ENCODE results near the gene LINC01488. TPM values are rescaled to one million over a fixed set of nuclear protein-coding genes. Genes with fewer than 3 reads are reported as not detected.
A peak's percentile ranks its signal among the peaks of the same experiment; 100 is the strongest.

The LINC01488 gene
- total and polyA plus RNA-seq, 2 donors (not counting 1 experiment from before 2014, with no cell fraction given) = not detected

DNA sequence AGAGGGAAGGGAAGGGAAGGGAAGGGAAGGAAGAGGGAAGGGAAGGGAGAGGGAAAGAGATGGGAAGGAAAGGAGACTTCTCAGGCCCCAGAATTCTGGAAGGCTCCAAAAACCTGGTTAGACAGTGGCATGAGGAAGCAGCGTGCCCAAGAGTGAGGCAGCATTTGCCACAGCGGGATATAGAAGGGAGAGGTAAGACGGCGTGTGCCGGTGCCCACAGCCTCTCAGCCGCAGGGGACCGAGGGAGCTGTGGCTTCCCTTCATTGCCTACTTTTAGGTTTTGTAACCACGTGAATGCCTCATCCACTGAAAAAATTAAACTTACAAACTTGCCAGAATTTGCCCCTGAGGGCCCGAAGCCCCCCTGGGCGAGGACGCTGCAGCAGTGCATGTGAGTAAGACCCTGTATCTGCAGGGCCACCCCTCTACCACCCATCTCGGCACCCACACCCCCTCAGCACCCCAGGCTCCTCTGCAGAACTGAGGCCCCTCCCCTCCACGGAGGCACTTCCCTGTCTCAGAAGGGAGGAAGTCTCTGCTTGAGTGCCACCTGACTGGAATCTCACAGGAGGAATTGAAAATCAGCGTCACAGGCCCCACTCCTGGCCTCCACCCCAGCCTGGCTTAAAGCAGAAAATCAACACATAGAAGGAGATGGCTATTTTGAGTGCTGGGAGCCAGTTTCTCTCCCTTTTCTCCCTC lies 58.1 kb downstream of the LINC01488 start:
- POLR2A ChIA-PET = interaction anchor here (0.6 kb wide), 1 partner anchor 103 kb away, joined by 6 read pairs; no protein-coding TSS in a partner anchor
- no peak overlapping the region for H3K9ac ChIP-seq (ENCODE audit: low read length)
- ATAC-seq (ENCODE audit: low read depth) = no peak

More for the DNA sequence above, 58.1 kb downstream of the LINC01488 start:
- no peak overlapping the region for H3K27ac ChIP-seq (ENCODE audit: low read length in 2 of 2)
- Mint-ChIP-seq H3K4me3 (no peak overlapping the region), H3K4me1 (peaks cover 9% of the 10 kb centered on the region), H3K27me3 (peaks cover 16% of the 10 kb centered on the region), H3K9me3 (ENCODE audit: insufficient read depth) (no peaks in the 10 kb centered on the region), H3K27ac (no peak overlapping the region)
- 20% methylated on average over 7 of the region's 14 CpGs for WGBS (ENCODE audit: insufficient coverage)
- no peaks in the 10 kb centered on the region for H4K20me1 ChIP-seq (ENCODE audit: control insufficient read depth, insufficient read depth, low read length, poor library complexity, severe bottlenecking)
- DNase-seq = peak; percentile 30
- H3K36me3 ChIP-seq (replicated peaks in 1 of 2; ENCODE audit: control extremely low read depth in 1 of 2, control insufficient read depth in 1 of 2, extremely low read depth in 1 of 2, insufficient read depth in 2 of 2, low read length in 1 of 2) = no peaks in the 10 kb centered on the region
- CTCF ChIA-PET = no interaction called here
- no peak overlapping the region for H3K4me3 ChIP-seq (ENCODE audit: control extremely low read depth in 1 of 5, extremely low read depth in 1 of 5, insufficient read depth in 1 of 5, low read depth in 2 of 5, low read length in 4 of 5)
- no peaks in the 10 kb centered on the region for H3K9me3 ChIP-seq (ENCODE audit: control extremely low read depth in 1 of 3, control insufficient read depth in 2 of 3, insufficient read depth in 1 of 3, low read length in 2 of 3)
- intact Hi-C loops (cut with micrococcal nuclease) = no loop called here
- peak overlapping the region; percentile 50 for H3K4me2 ChIP-seq (replicated peaks; ENCODE audit: low read depth, low read length, poor library complexity, severe bottlenecking)
- H3K27me3 ChIP-seq (replicated peaks in 1 of 4; ENCODE audit: control extremely low read depth in 1 of 4, control insufficient read depth in 3 of 4, insufficient read depth in 4 of 4, low read length in 3 of 4) = no peaks in the 10 kb centered on the region
- peaks cover 9 to 12% of the 10 kb centered on the region in 2 donors for H3K4me1 ChIP-seq (ENCODE audit: control insufficient read depth in 2 of 2, insufficient read depth in 2 of 2, low read length in 2 of 2)
- TF ChIP-seq, protein P1, sequence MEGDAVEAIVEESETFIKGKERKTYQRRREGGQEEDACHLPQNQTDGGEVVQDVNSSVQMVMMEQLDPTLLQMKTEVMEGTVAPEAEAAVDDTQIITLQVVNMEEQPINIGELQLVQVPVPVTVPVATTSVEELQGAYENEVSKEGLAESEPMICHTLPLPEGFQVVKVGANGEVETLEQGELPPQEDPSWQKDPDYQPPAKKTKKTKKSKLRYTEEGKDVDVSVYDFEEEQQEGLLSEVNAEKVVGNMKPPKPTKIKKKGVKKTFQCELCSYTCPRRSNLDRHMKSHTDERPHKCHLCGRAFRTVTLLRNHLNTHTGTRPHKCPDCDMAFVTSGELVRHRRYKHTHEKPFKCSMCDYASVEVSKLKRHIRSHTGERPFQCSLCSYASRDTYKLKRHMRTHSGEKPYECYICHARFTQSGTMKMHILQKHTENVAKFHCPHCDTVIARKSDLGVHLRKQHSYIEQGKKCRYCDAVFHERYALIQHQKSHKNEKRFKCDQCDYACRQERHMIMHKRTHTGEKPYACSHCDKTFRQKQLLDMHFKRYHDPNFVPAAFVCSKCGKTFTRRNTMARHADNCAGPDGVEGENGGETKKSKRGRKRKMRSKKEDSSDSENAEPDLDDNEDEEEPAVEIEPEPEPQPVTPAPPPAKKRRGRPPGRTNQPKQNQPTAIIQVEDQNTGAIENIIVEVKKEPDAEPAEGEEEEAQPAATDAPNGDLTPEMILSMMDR (IDR thresholded peaks at IDR 0.05) = no peak
- H3K79me2 ChIP-seq (ENCODE audit: control insufficient read depth, insufficient read depth, low read length) = no peaks in the 10 kb centered on the region
- H2AFZ ChIP-seq (ENCODE audit: insufficient read depth, low read depth, low read length, poor library complexity, severe bottlenecking) = peak overlapping the region; percentile 64

Data from B cell (primary cell).